ENCODE measurements around the gene DOCK10. TPM values are rescaled to one million over a fixed set of nuclear protein-coding genes. Genes with fewer than 3 reads are reported as not detected.

DOCK10 gene
- total RNA-seq, 1 experiment from 2014 or later: 0.15 TPM

- Histone ChIP-seq H3K27ac (ENCODE audit: low read length) (no peak overlapping the region), H3K36me3 (ENCODE audit: insufficient read depth, low read length) (no peaks in the 10 kb centered on the region), H2AFZ (ENCODE audit: low read length) (no peak overlapping the region), H3K4me3 (ENCODE audit: low read length) (no peak overlapping the region), H4K20me1 (ENCODE audit: insufficient read depth, low read depth, low read length) (no peaks in the 10 kb centered on the region), H3K27me3 (ENCODE audit: low read length) (no peaks in the 10 kb centered on the region), H3K9ac (ENCODE audit: low read length) (no peak overlapping the region), H3K4me2 (ENCODE audit: low read depth, low read length, poor library complexity, severe bottlenecking) (no peak overlapping the region), H3K79me2 (ENCODE audit: low read length) (no peaks in the 10 kb centered on the region), H3K9me3 (ENCODE audit: low read length) (no peaks in the 10 kb centered on the region), H3K4me1 (ENCODE audit: low read length) (no peaks in the 10 kb centered on the region), H3K9me2 (replicated peaks; ENCODE audit: insufficient read depth, low read length) (no peaks in the 10 kb centered on the region)
- no peak for DNase-seq
Measured at GRCh38 chr2:224937887-224938286, 104.4 kb downstream of the DOCK10 start.

- no peak overlapping the region for H3K9ac ChIP-seq (ENCODE audit: low read length)
- H4K20me1 ChIP-seq (ENCODE audit: insufficient read depth, low read depth, low read length): no peaks in the 10 kb centered on the region
- no peak overlapping the region for H3K4me3 ChIP-seq (ENCODE audit: low read length)
- no peaks in the 10 kb centered on the region for H3K27me3 ChIP-seq (ENCODE audit: low read length)
- no peak overlapping the region for H2AFZ ChIP-seq (ENCODE audit: low read length)
- no peaks in the 10 kb centered on the region for H3K4me1 ChIP-seq (ENCODE audit: low read length)
- no peaks in the 10 kb centered on the region for H3K79me2 ChIP-seq (ENCODE audit: low read length)
- no peaks in the 10 kb centered on the region for H3K9me3 ChIP-seq (ENCODE audit: low read length)
- no peak overlapping the region for H3K27ac ChIP-seq (ENCODE audit: low read length)
- H3K36me3 ChIP-seq (ENCODE audit: insufficient read depth, low read length): no peaks in the 10 kb centered on the region
- DNase-seq: no peak
- no peaks in the 10 kb centered on the region for H3K9me2 ChIP-seq (replicated peaks; ENCODE audit: insufficient read depth, low read length)
- no peak overlapping the region for H3K4me2 ChIP-seq (ENCODE audit: low read depth, low read length, poor library complexity, severe bottlenecking)
Measured at GRCh38 chr2:224934526-224935188, 107.6 kb downstream of the DOCK10 start.

GRCh38 chr2:224933431-224933830, 108.8 kb downstream of the DOCK10 start:
- no peak overlapping the region for H3K27ac ChIP-seq (ENCODE audit: low read length)
- H3K79me2 ChIP-seq (ENCODE audit: low read length): no peaks in the 10 kb centered on the region

GRCh38 chr2:224932522-224932921, 109.7 kb downstream of the DOCK10 start:
- DNase-seq: no peak
- no peak overlapping the region for H2AFZ ChIP-seq (ENCODE audit: low read length)
- no peaks in the 10 kb centered on the region for H4K20me1 ChIP-seq (ENCODE audit: insufficient read depth, low read depth, low read length)
- H3K27ac ChIP-seq (ENCODE audit: low read length): no peak overlapping the region
- H3K36me3 ChIP-seq (ENCODE audit: insufficient read depth, low read length): no peaks in the 10 kb centered on the region
- no peak overlapping the region for H3K9ac ChIP-seq (ENCODE audit: low read length)
- no peak overlapping the region for H3K4me3 ChIP-seq (ENCODE audit: low read length)
- no peak overlapping the region for H3K4me2 ChIP-seq (ENCODE audit: low read depth, low read length, poor library complexity, severe bottlenecking)
- H3K9me3 ChIP-seq (ENCODE audit: low read length): no peaks in the 10 kb centered on the region
- no peaks in the 10 kb centered on the region for H3K79me2 ChIP-seq (ENCODE audit: low read length)
- no peaks in the 10 kb centered on the region for H3K9me2 ChIP-seq (replicated peaks; ENCODE audit: insufficient read depth, low read length)
- no peaks in the 10 kb centered on the region for H3K4me1 ChIP-seq (ENCODE audit: low read length)
- H3K27me3 ChIP-seq (ENCODE audit: low read length): no peaks in the 10 kb centered on the region

More at GRCh38 chr2:224933431-224933830, 108.8 kb downstream of the DOCK10 start:
- Histone ChIP-seq H3K36me3 (ENCODE audit: insufficient read depth, low read length) (no peaks in the 10 kb centered on the region), H3K27me3 (ENCODE audit: low read length) (no peaks in the 10 kb centered on the region), H3K4me3 (ENCODE audit: low read length) (no peak overlapping the region), H3K4me1 (ENCODE audit: low read length) (no peaks in the 10 kb centered on the region), H3K9me2 (replicated peaks; ENCODE audit: insufficient read depth, low read length) (no peaks in the 10 kb centered on the region), H3K9ac (ENCODE audit: low read length) (no peak overlapping the region), H3K9me3 (ENCODE audit: low read length) (no peaks in the 10 kb centered on the region), H3K4me2 (ENCODE audit: low read depth, low read length, poor library complexity, severe bottlenecking) (no peak overlapping the region), H4K20me1 (ENCODE audit: insufficient read depth, low read depth, low read length) (no peaks in the 10 kb centered on the region), H2AFZ (ENCODE audit: low read length) (no peak overlapping the region)
- no peak for DNase-seq

GRCh38 chr2:224931956-224932355, 110.3 kb downstream of the DOCK10 start:
- Histone ChIP-seq H3K27ac (ENCODE audit: low read length) (no peak overlapping the region), H2AFZ (ENCODE audit: low read length) (no peak overlapping the region), H3K9me2 (replicated peaks; ENCODE audit: insufficient read depth, low read length) (no peaks in the 10 kb centered on the region), H3K4me2 (ENCODE audit: low read depth, low read length, poor library complexity, severe bottlenecking) (no peak overlapping the region), H4K20me1 (ENCODE audit: insufficient read depth, low read depth, low read length) (no peaks in the 10 kb centered on the region), H3K27me3 (ENCODE audit: low read length) (no peaks in the 10 kb centered on the region), H3K79me2 (ENCODE audit: low read length) (no peaks in the 10 kb centered on the region), H3K4me1 (ENCODE audit: low read length) (no peaks in the 10 kb centered on the region), H3K9ac (ENCODE audit: low read length) (no peak overlapping the region), H3K4me3 (ENCODE audit: low read length) (no peak overlapping the region), H3K36me3 (ENCODE audit: insufficient read depth, low read length) (no peaks in the 10 kb centered on the region), H3K9me3 (ENCODE audit: low read length) (no peaks in the 10 kb centered on the region)
- DNase-seq: no peak

GRCh38 chr2:224930990-224931389, 111.3 kb downstream of the DOCK10 start:
- no peak for DNase-seq
- no peak overlapping the region for H3K4me3 ChIP-seq (ENCODE audit: low read length)
- no peaks in the 10 kb centered on the region for H4K20me1 ChIP-seq (ENCODE audit: insufficient read depth, low read depth, low read length)
- H3K9ac ChIP-seq (ENCODE audit: low read length): no peak overlapping the region
- H3K9me3 ChIP-seq (ENCODE audit: low read length): no peaks in the 10 kb centered on the region
- no peak overlapping the region for H2AFZ ChIP-seq (ENCODE audit: low read length)
- H3K27me3 ChIP-seq (ENCODE audit: low read length): no peaks in the 10 kb centered on the region
- H3K27ac ChIP-seq (ENCODE audit: low read length): no peak overlapping the region
- no peak overlapping the region for H3K4me2 ChIP-seq (ENCODE audit: low read depth, low read length, poor library complexity, severe bottlenecking)
- H3K79me2 ChIP-seq (ENCODE audit: low read length): no peaks in the 10 kb centered on the region
- H3K9me2 ChIP-seq (replicated peaks; ENCODE audit: insufficient read depth, low read length): no peaks in the 10 kb centered on the region
- no peaks in the 10 kb centered on the region for H3K36me3 ChIP-seq (ENCODE audit: insufficient read depth, low read length)
- H3K4me1 ChIP-seq (ENCODE audit: low read length): no peaks in the 10 kb centered on the region

GRCh38 chr2:224930124-224930523, 112.1 kb downstream of the DOCK10 start:
- DNase-seq: no peak
- Histone ChIP-seq H3K9me2 (replicated peaks; ENCODE audit: insufficient read depth, low read length) (no peaks in the 10 kb centered on the region), H3K4me2 (ENCODE audit: low read depth, low read length, poor library complexity, severe bottlenecking) (no peak overlapping the region), H3K27ac (ENCODE audit: low read length) (no peak overlapping the region), H3K9ac (ENCODE audit: low read length) (no peak overlapping the region), H3K27me3 (ENCODE audit: low read length) (no peaks in the 10 kb centered on the region), H4K20me1 (ENCODE audit: insufficient read depth, low read depth, low read length) (no peaks in the 10 kb centered on the region), H3K36me3 (ENCODE audit: insufficient read depth, low read length) (no peaks in the 10 kb centered on the region), H2AFZ (ENCODE audit: low read length) (no peak overlapping the region), H3K9me3 (ENCODE audit: low read length) (no peaks in the 10 kb centered on the region), H3K4me1 (ENCODE audit: low read length) (no peaks in the 10 kb centered on the region), H3K4me3 (ENCODE audit: low read length) (no peak overlapping the region), H3K79me2 (ENCODE audit: low read length) (no peaks in the 10 kb centered on the region)

GRCh38 chr2:224929512-224929911, 112.8 kb downstream of the DOCK10 start:
- Histone ChIP-seq H3K36me3 (ENCODE audit: insufficient read depth, low read length) (no peaks in the 10 kb centered on the region), H3K9me2 (replicated peaks; ENCODE audit: insufficient read depth, low read length) (no peaks in the 10 kb centered on the region), H3K4me3 (ENCODE audit: low read length) (no peak overlapping the region), H3K4me2 (ENCODE audit: low read depth, low read length, poor library complexity, severe bottlenecking) (no peak overlapping the region), H3K27ac (ENCODE audit: low read length) (no peak overlapping the region), H3K9me3 (ENCODE audit: low read length) (no peaks in the 10 kb centered on the region), H3K79me2 (ENCODE audit: low read length) (no peaks in the 10 kb centered on the region), H3K27me3 (ENCODE audit: low read length) (no peaks in the 10 kb centered on the region), H3K4me1 (ENCODE audit: low read length) (no peaks in the 10 kb centered on the region), H3K9ac (ENCODE audit: low read length) (no peak overlapping the region), H2AFZ (ENCODE audit: low read length) (no peak overlapping the region), H4K20me1 (ENCODE audit: insufficient read depth, low read depth, low read length) (no peaks in the 10 kb centered on the region)
- no peak for DNase-seq

Measured in Karpas-422 (cell line).